SK-N-SH (cell line): ENCODE data around the gene SLC6A17. TPM values are rescaled to one million over a fixed set of nuclear protein-coding genes. Genes with fewer than 3 reads are reported as not detected.

Experiments used
- CTCF ChIA-PET: fragments of 300-600, 350-600 bp; formaldehyde crosslinking; extraction: SDS; loops from one replicate; lab custom pipeline; 2021; lab: Yijun Ruan, JAX
- POLR2A ChIA-PET: fragments of 350-600 bp; sonication (Branson Sonifier 250); formaldehyde crosslinking; extraction: SDS; loops from one replicate; lab custom pipeline; 2020; ENCODE audit warnings: antibody characterized with exemption, inconsistent platforms; lab: Yijun Ruan, JAX
- DNase-seq: peaks from one replicate; pipeline ENCODE4 v3.0.0; 2012
- H2AFZ ChIP-seq: fragments of 200-600 bp; sonication (generic); 2 replicates; pipeline ENCODE4 v1.8.1; 2016; ENCODE audit warnings: antibody characterized with exemption, mild to moderate bottlenecking, low read depth
- H3F3A ChIP-seq: fragments of 200-600 bp; sonication (generic); replicated peaks from 2 replicates; pipeline ENCODE3; 2016; ENCODE audit warnings: antibody characterized with exemption, mild to moderate bottlenecking; ENCODE audit not compliant: insufficient read depth
- H3K27ac ChIP-seq, 2 experiments: fragments of 200-500 bp in 1 of 2; fragments of 200-600 bp in 1 of 2; sonication (Bioruptor generic) in 1 of 2; sonication (generic), shearing (Covaris generic) in 1 of 2; 2 replicates each; pipeline versions ENCODE4 v1.5.1 to v1.6.1; 2014 to 2016; ENCODE audit warnings: low read depth in 2 of 2, inconsistent platforms in 1 of 2, low read length in 1 of 2, mild to moderate bottlenecking in 1 of 2, mixed read lengths in 1 of 2
- H3K27me3 ChIP-seq: fragments of 200-600 bp; sonication (generic), shearing (Covaris generic); 2 replicates; pipeline ENCODE4 v1.6.1; 2016; ENCODE audit warnings: mixed run types; ENCODE audit not compliant: insufficient read depth
- H3K36me3 ChIP-seq, 2 experiments: fragments of 200-500 bp in 1 of 2; fragments of 200-600 bp in 1 of 2; sonication (Bioruptor generic) in 1 of 2; sonication (generic) in 1 of 2; replicated peaks in 1 of 2; 2 replicates each; pipeline versions ENCODE3 to v1.5.1; 2014 to 2016; ENCODE audit warnings: low read length in 1 of 2, mild to moderate bottlenecking in 1 of 2; ENCODE audit not compliant: insufficient read depth in 2 of 2, control insufficient read depth in 1 of 2
- H3K4me1 ChIP-seq, 2 experiments: fragments of 200-500 bp in 1 of 2; fragments of 200-600 bp in 1 of 2; sonication (Bioruptor generic) in 1 of 2; sonication (generic), shearing (Covaris generic) in 1 of 2; 2 replicates each; pipeline versions ENCODE4 v1.5.1 to v1.6.1; 2014 to 2016; ENCODE audit warnings: low read depth in 1 of 2, low read length in 1 of 2, mixed run types in 1 of 2; ENCODE audit not compliant: insufficient read depth in 2 of 2, control insufficient read depth in 1 of 2
- H3K4me2 ChIP-seq: fragments of 200-600 bp; sonication (generic), shearing (Covaris generic); 2 replicates; pipeline ENCODE4 v1.6.1; 2017; ENCODE audit warnings: mixed run types
- H3K4me3 ChIP-seq, 2 experiments: fragments of 200-500 bp in 1 of 2; fragments of 200-600 bp in 1 of 2; sonication (Bioruptor generic) in 1 of 2; sonication (generic), shearing (Covaris generic) in 1 of 2; 2 replicates each; pipeline versions ENCODE4 v1.5.1 to v1.8.1; 2014 to 2016; ENCODE audit warnings: low read depth in 2 of 2, inconsistent platforms in 1 of 2, low read length in 1 of 2, mild to moderate bottlenecking in 1 of 2, mixed read lengths in 1 of 2, moderate library complexity in 1 of 2
- H3K79me2 ChIP-seq: fragments of 200-600 bp; sonication (generic); 2 replicates; pipeline ENCODE4 v1.8.1; 2017; ENCODE audit warnings: mild to moderate bottlenecking; ENCODE audit not compliant: insufficient read depth
- H3K9ac ChIP-seq: fragments of 200-600 bp; sonication (generic); 2 replicates; pipeline ENCODE4 v1.6.1; 2017; ENCODE audit warnings: mixed run types
- H3K9me2 ChIP-seq: fragments of 200-600 bp; sonication (generic); 2 replicates; pipeline ENCODE4 v1.6.1; 2017; ENCODE audit warnings: mixed run types
- H3K9me3 ChIP-seq: fragments of 200-600 bp; sonication (generic); 2 replicates; pipeline ENCODE4 v1.6.1; 2017; ENCODE audit warnings: mixed run types, mild to moderate bottlenecking, moderate library complexity
- H4K20me1 ChIP-seq: fragments of 200-600 bp; sonication (generic); 2 replicates; pipeline ENCODE4 v1.6.1; 2017; ENCODE audit warnings: mild to moderate bottlenecking, mixed run types; ENCODE audit not compliant: insufficient read depth
- CTCF ChIP-seq: fragments of 200-600 bp; sonication (generic); IDR thresholded peaks from 2 replicates; pipeline ENCODE4 v1.6.1; 2017; ENCODE audit warnings: antibody characterized with exemption, mild to moderate bottlenecking, moderate library complexity
- EZH2phosphoT487 ChIP-seq: fragments of 200-600 bp; sonication (generic); IDR thresholded peaks from 2 replicates; pipeline ENCODE4 v1.6.1; 2017; ENCODE audit warnings: low read depth, mixed run types, mild to moderate bottlenecking, antibody characterized with exemption, moderate library complexity, borderline replicate concordance
- FOSL2 ChIP-seq: IDR thresholded peaks from 2 replicates; pipeline ENCODE4 v1.4.0; 2012; ENCODE audit warnings: low read depth, mild to moderate bottlenecking, moderate library complexity, borderline replicate concordance
- FOXJ3 ChIP-seq: sonication (generic); formaldehyde crosslinking; IDR thresholded peaks from 2 replicates; pipeline ENCODE4 v1.5.1; 2020; ENCODE audit warnings: mild to moderate bottlenecking, missing genetic modification reagents
- MAX ChIP-seq: IDR thresholded peaks from 2 replicates; pipeline ENCODE4 v1.4.0; 2012; ENCODE audit warnings: low read depth
- NFIC ChIP-seq: IDR thresholded peaks from 2 replicates; pipeline ENCODE4 v1.4.0; 2012; ENCODE audit warnings: borderline replicate concordance
- POLR2AphosphoS5 ChIP-seq: IDR thresholded peaks from 2 replicates; pipeline ENCODE4 v1.6.1; 2012; ENCODE audit warnings: low read depth, low read length
- RCOR1 ChIP-seq: fragments of 150-350 bp; IDR thresholded peaks from 2 replicates; pipeline ENCODE4 v1.6.1; 2017; ENCODE audit warnings: antibody characterized with exemption, low read length
- RFX5 ChIP-seq: IDR thresholded peaks from 2 replicates; pipeline ENCODE4 v1.6.1; 2012; ENCODE audit warnings: mild to moderate bottlenecking, improper control_type of control experiment, low read length
- SIN3A ChIP-seq: IDR thresholded peaks from 2 replicates; pipeline ENCODE4 v1.6.1; 2012; ENCODE audit warnings: low read depth, mild to moderate bottlenecking, low read length, moderate library complexity, borderline replicate concordance
- TEAD4 ChIP-seq: IDR thresholded peaks from 2 replicates; pipeline ENCODE4 v1.4.0; 2012; ENCODE audit warnings: mild to moderate bottlenecking, borderline replicate concordance; ENCODE audit not compliant: insufficient read depth
- USF2 ChIP-seq: fragments of 150-350 bp; IDR thresholded peaks from 2 replicates; pipeline ENCODE4 v1.6.1; 2017; ENCODE audit warnings: antibody characterized with exemption, low read length, low read depth, borderline replicate concordance
- YY1 ChIP-seq: IDR thresholded peaks from 2 replicates; pipeline ENCODE4 v1.4.0; 2012; ENCODE audit warnings: low read depth, mild to moderate bottlenecking
- WGBS: methylation state at CpG from one replicate; pipeline ENCODE4 v1.1.6; 2017; ENCODE audit warnings: low lambda C conversion rate; 5-methylcytosine and 5-hydroxymethylcytosine counted together
- polyA plus RNA-seq, 3 experiments: library from polyadenylated mRNA; depleted of rRNA; stranded (reverse); fragments of >200 nt; gene quantifications; 2 replicates each; pipeline ENCODE4 v1.2.3, GENCODE V29; 2012

The SLC6A17 gene
- polyA plus RNA-seq, 1 of the 3 experiments (the other 2 are of a cell fraction), result 0.67 TPM

GRCh38 chr1:110197905-110198629, 47.8 kb downstream of the SLC6A17 start:
- Histone ChIP-seq H4K20me1 (no peaks in the 10 kb centered on the region), H3F3A (no peaks in the 10 kb centered on the region), H3K4me3 (no peak overlapping the region), H3K27me3 (no peaks in the 10 kb centered on the region), H3K9me3 (no peaks in the 10 kb centered on the region), H3K36me3 (no peaks in the 10 kb centered on the region), H3K27ac (no peak overlapping the region), H3K4me2 (no peak overlapping the region), H3K79me2 (no peaks in the 10 kb centered on the region), H2AFZ (no peak overlapping the region), H3K9ac (no peak overlapping the region), H3K9me2 (no peaks in the 10 kb centered on the region), H3K4me1 (peaks cover 0 to 20% of the 10 kb centered on the region in 2 experiments; a peak in 1 of 4 replicates)
- WGBS, result 83% methylated on average over 17 of the region's 23 CpGs
- TF ChIP-seq FOSL2 (no peak), POLR2AphosphoS5 (no peak), EZH2phosphoT487 (no peak), TEAD4 (no peak)
- POLR2A ChIA-PET, result no interaction called here
- CTCF ChIA-PET, result interaction anchor here (0.6 to 12.2 kb wide), 37 partner anchors 8 to 409 kb away, joined by 3 to 163 read pairs (median 6); partner anchors contain the start of genes KCNC4, RBM15 and SLC6A17
- DNase-seq, result no peak

GRCh38 chr1:110198746-110199145, 48.5 kb downstream of the SLC6A17 start:
- ChIA-PET POLR2A (no interaction called here), CTCF (interaction anchor here (0.6 to 12.2 kb wide), 4 partner anchors 7 to 261 kb away, joined by 3 to 163 read pairs (median 45); partner anchors contain the start of gene KCNC4)
- H3K9me2 ChIP-seq, result no peaks in the 10 kb centered on the region
- no peak overlapping the region for H3K4me3 ChIP-seq
- H2AFZ ChIP-seq, result no peak overlapping the region
- H3K9ac ChIP-seq, result no peak overlapping the region
- no peaks in the 10 kb centered on the region for H4K20me1 ChIP-seq
- no peaks in the 10 kb centered on the region for H3K9me3 ChIP-seq
- peaks cover 0 to 20% of the 10 kb centered on the region in 2 experiments; a peak in 1 of 4 replicates for H3K4me1 ChIP-seq
- TF ChIP-seq FOSL2, result no peak
- TF ChIP-seq USF2, result no peak
- TF ChIP-seq YY1, result no peak
- no peaks in the 10 kb centered on the region for H3K36me3 ChIP-seq
- no peak for DNase-seq
- no peaks in the 10 kb centered on the region for H3K79me2 ChIP-seq
- H3K27ac ChIP-seq, result no peak overlapping the region
- H3K27me3 ChIP-seq, result no peaks in the 10 kb centered on the region
- H3K4me2 ChIP-seq, result no peak overlapping the region
- no peaks in the 10 kb centered on the region for H3F3A ChIP-seq
- no CpG with 5 or more reads among the region's 2 CpGs for WGBS

- H3K9me3 ChIP-seq, result no peaks in the 10 kb centered on the region
- H3K9me2 ChIP-seq, result no peaks in the 10 kb centered on the region
- DNase-seq, result no peak
- H3K36me3 ChIP-seq, result no peaks in the 10 kb centered on the region
- 60% methylated on average over 2 of the region's 2 CpGs for WGBS
- peaks cover 0 to 20% of the 10 kb centered on the region in 2 experiments; a peak in 1 of 4 replicates for H3K4me1 ChIP-seq
- no peaks in the 10 kb centered on the region for H3K79me2 ChIP-seq
- ChIA-PET POLR2A (no interaction called here), CTCF (interaction anchor here (2.5 to 19.1 kb wide), 4 partner anchors 113 to 295 kb away, joined by 12 to 1300 read pairs (median 144); no protein-coding TSS in a partner anchor)
- H3K4me3 ChIP-seq, result no peak overlapping the region
- H4K20me1 ChIP-seq, result no peaks in the 10 kb centered on the region
- H3K27me3 ChIP-seq, result no peaks in the 10 kb centered on the region
- H2AFZ ChIP-seq, result no peak overlapping the region
- H3K4me2 ChIP-seq, result no peak overlapping the region
- no peak overlapping the region for H3K9ac ChIP-seq
- H3F3A ChIP-seq, result no peaks in the 10 kb centered on the region
- H3K27ac ChIP-seq, result no peak overlapping the region
- TF ChIP-seq RCOR1 (no peak), USF2 (no peak), NFIC (no peak), MAX (no peak), FOXJ3 (CRISPR knock-in tag) (no peak), SIN3A (no peak), EZH2phosphoT487 (no peak), CTCF (no peak), POLR2AphosphoS5 (no peak), FOSL2 (no peak), YY1 (no peak), RFX5 (no peak)
Measured at GRCh38 chr1:110200190-110200589, 49.9 kb downstream of the SLC6A17 start.
